HepG2 (cell line): Measurements from ENCODE around the gene SV2A. TPM values are rescaled to one million over a fixed set of nuclear protein-coding genes. Genes with fewer than 3 reads are reported as not detected.

ENCODE experiments used
- FOXC1 ChIP-seq: sonication (generic); formaldehyde crosslinking; IDR thresholded peaks from 2 replicates; pipeline ENCODE4 v1.8.0; 2022; ENCODE audit warnings: mild to moderate bottlenecking, missing genetic modification reagents, borderline replicate concordance
- GATAD2A ChIP-seq: IDR thresholded peaks from 2 replicates; pipeline ENCODE4 v1.6.1; 2016
- HOXD1 ChIP-seq: sonication (generic); formaldehyde crosslinking; IDR thresholded peaks from 2 replicates; pipeline ENCODE4 v1.5.0; 2020; ENCODE audit warnings: missing genetic modification reagents
- KAT8 ChIP-seq: IDR thresholded peaks from 2 replicates; pipeline ENCODE4 v1.6.1; 2016; ENCODE audit warnings: missing genetic modification reagents, missing compliant biosample characterization
- MTA3 ChIP-seq: sonication (generic); formaldehyde crosslinking; IDR thresholded peaks from 2 replicates; pipeline ENCODE4 v1.4.0; 2020; ENCODE audit warnings: missing genetic modification reagents
- NFYC ChIP-seq: IDR thresholded peaks from 2 replicates; pipeline ENCODE4 v1.6.1; 2016; ENCODE audit warnings: missing genetic modification reagents, missing compliant biosample characterization
- NONO ChIP-seq, 2 experiments: fragments of 450-650 bp in 1 of 2; sonication (generic) in 1 of 2; formaldehyde crosslinking in 1 of 2; IDR thresholded peaks in 1 of 2; conservative IDR thresholded peaks in 1 of 2; 2 replicates each; pipeline versions ENCODE4 v1.6.1 to v1.8.0; 2017 to 2022; ENCODE audit warnings: mild to moderate bottlenecking in 1 of 2, missing genetic modification reagents in 1 of 2, moderate library complexity in 1 of 2
- REXO4 ChIP-seq: sonication (generic); formaldehyde crosslinking; IDR thresholded peaks from 2 replicates; pipeline ENCODE4 v1.8.0; 2022; ENCODE audit warnings: missing genetic modification reagents, mild to moderate bottlenecking, borderline replicate concordance
- RFX1 ChIP-seq: fragments of 450-650 bp; IDR thresholded peaks from 2 replicates; pipeline ENCODE4 v1.6.1; 2017
- SRSF9 ChIP-seq: fragments of 200-400 bp; formaldehyde crosslinking; IDR thresholded peaks from 2 replicates; pipeline ENCODE4 v1.6.1; 2018; ENCODE audit warnings: borderline replicate concordance, mild to moderate bottlenecking, low read depth, low read length; ENCODE audit not compliant: insufficient read depth, poor library complexity, severe bottlenecking
- TARDBP ChIP-seq: sonication (generic); formaldehyde crosslinking; IDR thresholded peaks from 2 replicates; pipeline ENCODE4 v1.8.0; 2022; ENCODE audit warnings: mild to moderate bottlenecking, missing genetic modification reagents
- ZNF143 ChIP-seq: sonication (generic); formaldehyde crosslinking; IDR thresholded peaks from 2 replicates; pipeline ENCODE4 v1.4.0; 2020; ENCODE audit warnings: missing genetic modification reagents
- ZNF253 ChIP-seq: sonication (generic); formaldehyde crosslinking; IDR thresholded peaks from 2 replicates; pipeline ENCODE4 v1.8.0; 2022; ENCODE audit warnings: mild to moderate bottlenecking, missing genetic modification reagents, borderline replicate concordance
- ZNF569 ChIP-seq: sonication (generic); formaldehyde crosslinking; IDR thresholded peaks from 2 replicates; pipeline ENCODE4 v1.5.0; 2020; ENCODE audit warnings: mild to moderate bottlenecking, missing genetic modification reagents, moderate library complexity, borderline replicate concordance
- ZNF605 ChIP-seq: sonication (generic); formaldehyde crosslinking; IDR thresholded peaks from 2 replicates; pipeline ENCODE4 v1.8.0; 2022; ENCODE audit warnings: mild to moderate bottlenecking, missing genetic modification reagents
- ZSCAN31 ChIP-seq: sonication (generic); formaldehyde crosslinking; IDR thresholded peaks from 2 replicates; pipeline ENCODE4 v1.5.0; 2020; ENCODE audit warnings: low read depth, mild to moderate bottlenecking, missing genetic modification reagents
- polyA plus RNA-seq, 8 experiments: library from polyadenylated mRNA; depleted of rRNA in 3 of 8; stranded (reverse) in 7 of 8; unstranded in 1 of 8; fragments of >200 nt; fragmentation: Illumina TruSeq in 4 of 8; extraction: Trizol in 4 of 8; gene quantifications; 2 replicates each; pipeline versions ENCODE4 v1.2.1 to v1.2.3, GENCODE V29; 2011 to 2016; ENCODE audit warnings: low read depth in 4 of 8, missing spikeins in 1 of 8, mixed read lengths in 1 of 8; ENCODE audit not compliant: insufficient read depth in 1 of 8
- total RNA-seq, 5 experiments: library from RNA; depleted of rRNA; stranded (reverse); fragments of >200 nt; fragmentation: Illumina TruSeq; extraction: Trizol; gene quantifications; 2 replicates each; pipeline ENCODE4 v1.2.3, GENCODE V29; 2016; ENCODE audit warnings: low read depth in 1 of 5
- TF ChIP-seq, protein P1 (sequence below): sonication (generic); formaldehyde crosslinking; IDR thresholded peaks from 2 replicates; pipeline ENCODE4 v1.5.1; 2020; ENCODE audit warnings: mild to moderate bottlenecking, moderate library complexity, missing genetic modification reagents
- TF ChIP-seq, protein P2 (sequence below): IDR thresholded peaks from 2 replicates; pipeline ENCODE4 v1.6.1; 2016
- TF ChIP-seq, protein P3 (sequence below): sonication (generic); formaldehyde crosslinking; IDR thresholded peaks from 2 replicates; pipeline ENCODE4 v1.8.0; 2023; ENCODE audit warnings: mild to moderate bottlenecking, missing genetic modification reagents
- TF ChIP-seq, protein P4 (sequence below): IDR thresholded peaks from 2 replicates; pipeline ENCODE4 v1.6.1; 2016; ENCODE audit warnings: missing compliant biosample characterization, missing genetic modification reagents, borderline replicate concordance
- TF ChIP-seq, protein P5 (sequence below): sonication (generic); formaldehyde crosslinking; IDR thresholded peaks from 2 replicates; pipeline ENCODE4 v1.8.0; 2022; ENCODE audit warnings: mild to moderate bottlenecking, missing genetic modification reagents

The SV2A gene
- total and polyA plus RNA-seq, 2 of the 13 experiments (the other 11 are each of a cell fraction or from before 2014, with no cell fraction given): 0.84 to 1.9 TPM

DNA sequence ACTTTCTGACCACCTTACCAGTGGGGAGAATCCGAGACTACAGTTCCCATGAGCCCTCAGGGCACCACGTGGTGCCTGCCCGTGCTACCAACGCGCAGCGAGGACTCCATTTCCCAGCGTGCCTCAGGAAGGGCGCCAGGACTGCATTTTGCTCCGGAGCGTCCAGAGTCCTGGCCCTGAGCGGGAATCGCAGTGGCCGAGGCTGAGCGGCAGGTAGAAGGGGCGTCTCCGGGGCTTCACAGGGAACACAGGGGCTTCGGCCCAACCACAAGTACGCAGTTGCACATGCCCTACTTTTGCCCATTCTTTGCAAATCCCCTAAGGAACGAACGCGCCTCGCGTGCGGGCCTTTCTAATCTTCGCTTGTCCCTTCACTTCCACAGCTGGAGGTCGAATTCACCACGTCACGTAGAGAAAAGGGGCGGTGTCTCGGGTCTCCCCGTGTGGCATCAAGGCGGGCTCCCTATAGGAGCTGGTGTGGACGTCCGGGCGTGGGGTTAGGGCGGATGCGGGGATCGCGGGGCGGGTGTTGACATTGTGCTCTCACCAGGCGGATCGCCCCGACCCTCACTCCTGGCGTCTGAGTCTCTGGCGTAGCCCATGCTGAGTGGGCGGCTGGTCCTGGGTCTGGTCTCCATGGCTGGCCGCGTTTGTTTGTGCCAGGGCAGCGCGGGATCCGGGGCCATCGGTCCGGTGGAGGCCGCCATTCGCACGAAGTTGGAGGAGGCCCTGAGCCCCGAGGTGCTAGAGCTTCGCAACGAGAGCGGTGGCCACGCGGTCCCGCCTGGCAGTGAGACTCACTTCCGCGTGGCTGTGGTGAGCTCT lies 18.0 kb downstream of the SV2A start, which contains the start of gene BOLA1 (continued):
- TF ChIP-seq, protein P1, sequence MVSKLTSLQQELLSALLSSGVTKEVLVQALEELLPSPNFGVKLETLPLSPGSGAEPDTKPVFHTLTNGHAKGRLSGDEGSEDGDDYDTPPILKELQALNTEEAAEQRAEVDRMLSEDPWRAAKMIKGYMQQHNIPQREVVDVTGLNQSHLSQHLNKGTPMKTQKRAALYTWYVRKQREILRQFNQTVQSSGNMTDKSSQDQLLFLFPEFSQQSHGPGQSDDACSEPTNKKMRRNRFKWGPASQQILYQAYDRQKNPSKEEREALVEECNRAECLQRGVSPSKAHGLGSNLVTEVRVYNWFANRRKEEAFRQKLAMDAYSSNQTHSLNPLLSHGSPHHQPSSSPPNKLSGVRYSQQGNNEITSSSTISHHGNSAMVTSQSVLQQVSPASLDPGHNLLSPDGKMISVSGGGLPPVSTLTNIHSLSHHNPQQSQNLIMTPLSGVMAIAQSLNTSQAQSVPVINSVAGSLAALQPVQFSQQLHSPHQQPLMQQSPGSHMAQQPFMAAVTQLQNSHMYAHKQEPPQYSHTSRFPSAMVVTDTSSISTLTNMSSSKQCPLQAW (CRISPR knock-in tag): 0 out of 2 replicates have a peak, but pooled peaks have one; percentile 28
- TF ChIP-seq ZNF253 (CRISPR knock-in tag) (no peak), GATAD2A (CRISPR knock-in tag) (peak; percentile 18; the same call in 1 of the 2 replicates), MTA3 (CRISPR knock-in tag) (no peak), ZSCAN31 (no peak), FOXC1 (CRISPR knock-in tag) (peak; percentile 35; the same call in 1 of the 2 replicates), NONO (IDR thresholded peaks at IDR 0.05) (no peak), NONO (CRISPR knock-in tag; conservative IDR thresholded peaks at IDR 0.05) (peak; percentile 74), SRSF9 (no peak), ZNF605 (peak; percentile 75; the same call in 1 of the 2 replicates), ZNF569 (CRISPR knock-in tag) (no peak), HOXD1 (CRISPR knock-in tag) (no peak), NFYC (peak; percentile 72), RFX1 (no peak), REXO4 (CRISPR knock-in tag) (no peak), TARDBP (CRISPR knock-in tag) (no peak), ZNF143 (peak; percentile 98), KAT8 (CRISPR knock-in tag) (peak; percentile 80)
- TF ChIP-seq, protein P2, sequence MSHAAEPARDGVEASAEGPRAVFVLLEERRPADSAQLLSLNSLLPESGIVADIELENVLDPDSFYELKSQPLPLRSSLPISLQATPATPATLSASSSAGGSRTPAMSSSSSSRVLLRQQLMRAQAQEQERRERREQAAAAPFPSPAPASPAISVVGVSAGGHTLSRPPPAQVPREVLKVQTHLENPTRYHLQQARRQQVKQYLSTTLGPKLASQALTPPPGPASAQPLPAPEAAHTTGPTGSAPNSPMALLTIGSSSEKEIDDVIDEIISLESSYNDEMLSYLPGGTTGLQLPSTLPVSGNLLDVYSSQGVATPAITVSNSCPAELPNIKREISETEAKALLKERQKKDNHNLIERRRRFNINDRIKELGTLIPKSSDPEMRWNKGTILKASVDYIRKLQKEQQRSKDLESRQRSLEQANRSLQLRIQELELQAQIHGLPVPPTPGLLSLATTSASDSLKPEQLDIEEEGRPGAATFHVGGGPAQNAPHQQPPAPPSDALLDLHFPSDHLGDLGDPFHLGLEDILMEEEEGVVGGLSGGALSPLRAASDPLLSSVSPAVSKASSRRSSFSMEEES: peak; percentile 69
- TF ChIP-seq, protein P3, sequence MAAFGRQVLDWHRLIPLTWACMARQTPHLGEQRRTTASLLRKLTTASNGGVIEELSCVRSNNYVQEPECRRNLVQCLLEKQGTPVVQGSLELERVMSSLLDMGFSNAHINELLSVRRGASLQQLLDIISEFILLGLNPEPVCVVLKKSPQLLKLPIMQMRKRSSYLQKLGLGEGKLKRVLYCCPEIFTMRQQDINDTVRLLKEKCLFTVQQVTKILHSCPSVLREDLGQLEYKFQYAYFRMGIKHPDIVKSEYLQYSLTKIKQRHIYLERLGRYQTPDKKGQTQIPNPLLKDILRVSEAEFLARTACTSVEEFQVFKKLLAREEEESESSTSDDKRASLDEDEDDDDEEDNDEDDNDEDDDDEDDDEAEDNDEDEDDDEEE: no peak
- TF ChIP-seq, protein P4, sequence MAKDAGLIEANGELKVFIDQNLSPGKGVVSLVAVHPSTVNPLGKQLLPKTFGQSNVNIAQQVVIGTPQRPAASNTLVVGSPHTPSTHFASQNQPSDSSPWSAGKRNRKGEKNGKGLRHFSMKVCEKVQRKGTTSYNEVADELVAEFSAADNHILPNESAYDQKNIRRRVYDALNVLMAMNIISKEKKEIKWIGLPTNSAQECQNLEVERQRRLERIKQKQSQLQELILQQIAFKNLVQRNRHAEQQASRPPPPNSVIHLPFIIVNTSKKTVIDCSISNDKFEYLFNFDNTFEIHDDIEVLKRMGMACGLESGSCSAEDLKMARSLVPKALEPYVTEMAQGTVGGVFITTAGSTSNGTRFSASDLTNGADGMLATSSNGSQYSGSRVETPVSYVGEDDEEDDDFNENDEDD (CRISPR knock-in tag): peak; percentile 92
- TF ChIP-seq, protein P5, sequence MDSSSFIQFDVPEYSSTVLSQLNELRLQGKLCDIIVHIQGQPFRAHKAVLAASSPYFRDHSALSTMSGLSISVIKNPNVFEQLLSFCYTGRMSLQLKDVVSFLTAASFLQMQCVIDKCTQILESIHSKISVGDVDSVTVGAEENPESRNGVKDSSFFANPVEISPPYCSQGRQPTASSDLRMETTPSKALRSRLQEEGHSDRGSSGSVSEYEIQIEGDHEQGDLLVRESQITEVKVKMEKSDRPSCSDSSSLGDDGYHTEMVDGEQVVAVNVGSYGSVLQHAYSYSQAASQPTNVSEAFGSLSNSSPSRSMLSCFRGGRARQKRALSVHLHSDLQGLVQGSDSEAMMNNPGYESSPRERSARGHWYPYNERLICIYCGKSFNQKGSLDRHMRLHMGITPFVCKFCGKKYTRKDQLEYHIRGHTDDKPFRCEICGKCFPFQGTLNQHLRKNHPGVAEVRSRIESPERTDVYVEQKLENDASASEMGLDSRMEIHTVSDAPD (CRISPR knock-in tag): no peak
